Adrenal gland (tissue), 5 donors: ENCODE measurements around the gene MLLT3.

Source experiments
- POLR2A ChIP-seq, 2 donors: fragments of 450-650 bp; IDR thresholded peaks; one replicate each; pipeline ENCODE4 v1.6.1; 2017; ENCODE audit warnings: antibody characterized with exemption in 2 of 2, mild to moderate bottlenecking in 2 of 2, moderate library complexity in 1 of 2
- TF ChIP-seq, protein P1 (sequence below), 6 experiments: fragments of 450-650 bp in 4 of 6; fragments of 200-600 bp in 2 of 6; sonication (generic) in 1 of 6; IDR thresholded peaks; 1 replicate in 5 of 6; 2 replicates in 1 of 6; pipeline versions ENCODE4 v1.5.1 to v1.8.0; 2016 to 2021; ENCODE audit warnings: antibody characterized with exemption in 6 of 6, mild to moderate bottlenecking in 2 of 6, moderate library complexity in 1 of 6
- donor health status: DM: no; HTN: no; CAD: no.

GRCh38 chr9:20310024-20310423, 312.3 kb downstream of the MLLT3 start:
- TF ChIP-seq, protein P1, sequence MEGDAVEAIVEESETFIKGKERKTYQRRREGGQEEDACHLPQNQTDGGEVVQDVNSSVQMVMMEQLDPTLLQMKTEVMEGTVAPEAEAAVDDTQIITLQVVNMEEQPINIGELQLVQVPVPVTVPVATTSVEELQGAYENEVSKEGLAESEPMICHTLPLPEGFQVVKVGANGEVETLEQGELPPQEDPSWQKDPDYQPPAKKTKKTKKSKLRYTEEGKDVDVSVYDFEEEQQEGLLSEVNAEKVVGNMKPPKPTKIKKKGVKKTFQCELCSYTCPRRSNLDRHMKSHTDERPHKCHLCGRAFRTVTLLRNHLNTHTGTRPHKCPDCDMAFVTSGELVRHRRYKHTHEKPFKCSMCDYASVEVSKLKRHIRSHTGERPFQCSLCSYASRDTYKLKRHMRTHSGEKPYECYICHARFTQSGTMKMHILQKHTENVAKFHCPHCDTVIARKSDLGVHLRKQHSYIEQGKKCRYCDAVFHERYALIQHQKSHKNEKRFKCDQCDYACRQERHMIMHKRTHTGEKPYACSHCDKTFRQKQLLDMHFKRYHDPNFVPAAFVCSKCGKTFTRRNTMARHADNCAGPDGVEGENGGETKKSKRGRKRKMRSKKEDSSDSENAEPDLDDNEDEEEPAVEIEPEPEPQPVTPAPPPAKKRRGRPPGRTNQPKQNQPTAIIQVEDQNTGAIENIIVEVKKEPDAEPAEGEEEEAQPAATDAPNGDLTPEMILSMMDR (IDR thresholded peaks at IDR 0.05): no peak
- TF ChIP-seq POLR2A (IDR thresholded peaks at IDR 0.05): no peak
